PC-9 (cell line): Measurements from ENCODE around the gene EYA2. TPM values are rescaled to one million over a fixed set of nuclear protein-coding genes. Genes with fewer than 3 reads are reported as not detected.

Experiments used
- BruUV-seq: library from RNA; stranded (reverse); fragments of 400-500 nt; replicated peaks from 2 replicates; lab custom pipeline; 2021; lab: Mats Ljungman, UMichigan
- CTCF ChIA-PET: fragments of 300-600 bp; sonication (Branson Sonifier 250); formaldehyde crosslinking; loops from one replicate; lab custom pipeline; 2022; ENCODE audit warnings: antibody characterized with exemption; lab: Charles Lee
- POLR2A ChIA-PET: fragments of 300-600 bp; sonication (Branson Sonifier 250); formaldehyde crosslinking; loops from one replicate; lab custom pipeline; 2022; ENCODE audit warnings: antibody characterized with exemption; ENCODE audit not compliant: unreplicated experiment; lab: Charles Lee
- DNase-seq, 2 experiments: peaks; one replicate each; pipeline versions ENCODE4 v3.0.0 to v3.0.0-alpha.2; 2015 to 2022; ENCODE audit warnings: mixed read lengths in 1 of 2
- H2AFZ ChIP-seq: fragments of 200-600 bp; sonication (generic); 2 replicates; pipeline ENCODE4 v1.8.1; 2017; ENCODE audit warnings: antibody characterized with exemption
- H3F3A ChIP-seq: fragments of 200-600 bp; sonication (generic); 2 replicates; pipeline ENCODE4 v1.8.1; 2017; ENCODE audit warnings: antibody characterized with exemption, mild to moderate bottlenecking, low read depth; ENCODE audit not compliant: insufficient read depth
- H3K27ac ChIP-seq: fragments of 200-600 bp; sonication (generic); 2 replicates; pipeline ENCODE4 v1.6.1; 2016; ENCODE audit warnings: mixed run types
- H3K27me3 ChIP-seq: fragments of 200-600 bp; sonication (generic); 2 replicates; pipeline ENCODE4 v1.6.1; 2016; ENCODE audit warnings: low read depth, mixed run types; ENCODE audit not compliant: insufficient read depth
- H3K36me3 ChIP-seq: fragments of 200-600 bp; sonication (generic); 2 replicates; pipeline ENCODE4 v1.6.1; 2016; ENCODE audit warnings: low read depth, mixed run types
- H3K4me1 ChIP-seq: fragments of 200-600 bp; sonication (generic); replicated peaks from 2 replicates; pipeline ENCODE4 v1.6.1; 2016; ENCODE audit warnings: mixed run types; ENCODE audit not compliant: insufficient read depth
- H3K4me2 ChIP-seq: fragments of 200-600 bp; sonication (generic); 2 replicates; pipeline ENCODE4 v1.6.1; 2017; ENCODE audit warnings: mixed run types
- H3K4me3 ChIP-seq: fragments of 200-600 bp; sonication (generic); 2 replicates; pipeline ENCODE4 v1.6.1; 2016; ENCODE audit warnings: mixed run types
- H3K79me2 ChIP-seq: fragments of 200-600 bp; sonication (generic); 2 replicates; pipeline ENCODE4 v1.6.1; 2017; ENCODE audit warnings: low read depth, mixed run types
- H3K9me2 ChIP-seq: fragments of 200-600 bp; sonication (generic); 2 replicates; pipeline ENCODE4 v1.8.1; 2017; ENCODE audit warnings: mild to moderate bottlenecking; ENCODE audit not compliant: insufficient read depth
- H3K9me3 ChIP-seq: fragments of 200-600 bp; sonication (generic); 2 replicates; pipeline ENCODE4 v1.8.1; 2016; ENCODE audit warnings: low read depth; ENCODE audit not compliant: insufficient read depth
- H4K20me1 ChIP-seq: fragments of 200-600 bp; sonication (generic); 2 replicates; pipeline ENCODE4 v1.8.1; 2017; ENCODE audit not compliant: insufficient read depth
- EZH2 ChIP-seq: fragments of 200-600 bp; sonication (generic); IDR thresholded peaks from 2 replicates; pipeline ENCODE4 v1.8.0; 2017; ENCODE audit warnings: antibody characterized with exemption, low read depth
- intact Hi-C: fragments of 100-400 bp; cut with micrococcal nuclease; formaldehyde crosslinking; loops from one replicate; pipeline ENCODE4 v1.10.0; 2022; ENCODE audit not compliant: unreplicated experiment
- total RNA-seq: library from RNA; stranded (reverse); gene quantifications from 2 replicates; pipeline ENCODE4 v1.2.3, GENCODE V29; 2021
- TF ChIP-seq, protein P1 (sequence below): fragments of 200-600 bp; sonication (generic); conservative IDR thresholded peaks from 2 replicates; pipeline ENCODE4 v1.6.1; 2017; ENCODE audit warnings: mixed run types, antibody characterized with exemption, mild to moderate bottlenecking, moderate library complexity

Gene EYA2
- total RNA-seq, 1 experiment from 2014 or later: not detected

DNA sequence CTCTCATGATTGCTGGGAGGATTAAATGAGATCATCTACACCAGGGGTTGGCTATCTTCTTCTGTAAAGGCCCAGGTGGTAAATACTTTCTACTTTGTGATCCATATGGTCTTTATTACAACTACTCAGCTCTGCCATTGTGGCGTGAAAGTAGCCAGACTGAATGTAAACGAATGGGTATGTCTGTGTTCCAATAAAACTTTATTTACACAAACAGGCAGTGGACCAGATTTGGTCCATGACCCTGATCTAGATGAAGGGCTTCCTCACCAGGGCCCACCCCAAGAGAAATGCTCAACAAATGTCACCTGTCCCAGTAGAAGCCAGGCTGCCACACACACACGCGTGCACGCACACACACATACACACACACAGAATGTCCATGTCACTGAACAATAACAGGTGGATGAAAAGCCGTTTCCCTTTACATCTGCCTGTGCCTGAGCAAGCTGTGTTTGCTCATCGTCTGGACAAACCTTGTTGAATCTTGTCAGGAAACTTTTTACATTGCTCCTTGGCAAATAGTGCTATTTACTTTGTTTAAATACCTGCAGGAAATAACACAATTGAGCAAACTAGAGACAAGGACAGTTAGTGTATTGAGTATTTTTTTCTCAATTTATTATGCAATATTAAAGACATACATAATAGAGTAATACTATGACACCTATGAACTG lies 114.3 kb downstream of the EYA2 start:
- Histone ChIP-seq H3K9me2 (no peaks in the 10 kb centered on the region), H3F3A (no peaks in the 10 kb centered on the region), H3K4me3 (no peak overlapping the region), H3K36me3 (no peaks in the 10 kb centered on the region), H3K79me2 (no peaks in the 10 kb centered on the region), H3K9me3 (peaks cover 6% of the 10 kb centered on the region; the same call in 1 of the 2 replicates), H3K4me1 (no peaks in the 10 kb centered on the region), H3K27me3 (peaks cover 17% of the 10 kb centered on the region; the same call in 1 of the 2 replicates), H4K20me1 (no peaks in the 10 kb centered on the region), H2AFZ (no peak overlapping the region), H3K4me2 (no peak overlapping the region), H3K27ac (no peak overlapping the region)
- DNase-seq: no peak
- intact Hi-C loops: no loop called here
- ChIA-PET CTCF (no interaction called here), POLR2A (no interaction called here)
- no peak for TF ChIP-seq EZH2
- TF ChIP-seq, protein P1, sequence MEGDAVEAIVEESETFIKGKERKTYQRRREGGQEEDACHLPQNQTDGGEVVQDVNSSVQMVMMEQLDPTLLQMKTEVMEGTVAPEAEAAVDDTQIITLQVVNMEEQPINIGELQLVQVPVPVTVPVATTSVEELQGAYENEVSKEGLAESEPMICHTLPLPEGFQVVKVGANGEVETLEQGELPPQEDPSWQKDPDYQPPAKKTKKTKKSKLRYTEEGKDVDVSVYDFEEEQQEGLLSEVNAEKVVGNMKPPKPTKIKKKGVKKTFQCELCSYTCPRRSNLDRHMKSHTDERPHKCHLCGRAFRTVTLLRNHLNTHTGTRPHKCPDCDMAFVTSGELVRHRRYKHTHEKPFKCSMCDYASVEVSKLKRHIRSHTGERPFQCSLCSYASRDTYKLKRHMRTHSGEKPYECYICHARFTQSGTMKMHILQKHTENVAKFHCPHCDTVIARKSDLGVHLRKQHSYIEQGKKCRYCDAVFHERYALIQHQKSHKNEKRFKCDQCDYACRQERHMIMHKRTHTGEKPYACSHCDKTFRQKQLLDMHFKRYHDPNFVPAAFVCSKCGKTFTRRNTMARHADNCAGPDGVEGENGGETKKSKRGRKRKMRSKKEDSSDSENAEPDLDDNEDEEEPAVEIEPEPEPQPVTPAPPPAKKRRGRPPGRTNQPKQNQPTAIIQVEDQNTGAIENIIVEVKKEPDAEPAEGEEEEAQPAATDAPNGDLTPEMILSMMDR: no peak
- BruUV-seq: no TSS peak

DNA sequence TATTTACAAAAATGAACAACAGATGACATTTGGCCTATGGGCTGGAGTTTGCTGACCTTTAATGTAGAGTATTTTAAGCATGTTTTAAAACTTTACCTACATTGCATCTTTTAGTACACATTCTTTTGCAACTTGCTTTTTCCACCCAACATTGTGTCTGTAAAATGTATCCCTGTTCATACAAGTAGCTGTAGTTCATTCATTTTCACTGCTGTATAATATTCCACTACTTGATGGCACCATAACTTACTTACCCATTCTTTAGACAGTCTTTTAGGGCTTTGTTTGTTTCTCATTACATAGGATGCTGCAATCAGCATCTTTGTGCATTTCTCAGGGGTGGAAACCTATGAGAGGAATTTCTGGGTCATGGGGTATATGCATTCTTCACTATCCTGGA lies 115.1 kb downstream of the EYA2 start:
- Histone ChIP-seq H3K27me3 (peaks cover 9% of the 10 kb centered on the region; the same call in 1 of the 2 replicates), H3K4me1 (no peaks in the 10 kb centered on the region), H3K4me3 (no peak overlapping the region), H3K27ac (no peak overlapping the region), H4K20me1 (no peaks in the 10 kb centered on the region), H3F3A (no peaks in the 10 kb centered on the region), H3K9me3 (no peaks in the 10 kb centered on the region), H3K79me2 (no peaks in the 10 kb centered on the region), H2AFZ (no peak overlapping the region), H3K9me2 (no peaks in the 10 kb centered on the region), H3K36me3 (no peaks in the 10 kb centered on the region), H3K4me2 (no peak overlapping the region)
- no peak for DNase-seq
- BruUV-seq: no TSS peak
- ChIA-PET CTCF (no interaction called here), POLR2A (no interaction called here)
- intact Hi-C loops: no loop called here
- TF ChIP-seq, protein P1: no peak
- no peak for TF ChIP-seq EZH2

DNA sequence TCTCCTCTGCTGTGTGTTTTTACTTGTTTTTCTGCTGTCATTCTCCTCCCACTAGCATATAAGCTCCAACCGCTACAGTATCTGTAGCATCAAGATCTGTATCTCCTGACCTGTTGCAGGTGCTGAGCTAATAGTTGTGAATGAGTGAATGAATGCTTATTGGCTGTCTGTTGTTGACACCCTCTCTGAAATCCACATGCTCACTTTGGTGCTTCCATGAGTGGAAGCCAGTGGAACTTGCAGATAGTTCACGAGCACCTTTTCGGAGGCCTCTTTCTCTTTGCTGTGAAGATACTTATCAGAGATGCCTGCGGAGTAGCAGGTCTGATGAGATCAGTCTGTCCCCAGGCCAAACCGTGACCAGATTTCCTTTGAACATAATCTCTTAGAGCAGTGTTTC lies 117.3 kb downstream of the EYA2 start:
- Histone ChIP-seq H3K4me1 (no peaks in the 10 kb centered on the region), H3F3A (no peaks in the 10 kb centered on the region), H3K79me2 (no peaks in the 10 kb centered on the region), H3K27ac (no peak overlapping the region), H2AFZ (no peak overlapping the region), H3K36me3 (no peaks in the 10 kb centered on the region), H3K27me3 (peaks cover 26% of the 10 kb centered on the region), H3K4me3 (no peak overlapping the region), H4K20me1 (no peaks in the 10 kb centered on the region), H3K4me2 (no peak overlapping the region), H3K9me3 (no peaks in the 10 kb centered on the region), H3K9me2 (no peaks in the 10 kb centered on the region)
- BruUV-seq: no TSS peak
- ChIA-PET POLR2A (no interaction called here), CTCF (no interaction called here)
- TF ChIP-seq EZH2: no peak
- TF ChIP-seq, protein P1: no peak
- intact Hi-C loops: no loop called here
- DNase-seq: no peak
